HEK293 (cell line): Measurements from ENCODE around the gene OVOL3.
A peak's percentile ranks its signal among the peaks of the same experiment; 100 is the strongest.

Experiments used
- CTCF ChIA-PET: fragments of 350-600 bp; formaldehyde crosslinking; extraction: SDS; loops from one replicate; lab custom pipeline; 2021; ENCODE audit warnings: antibody characterized with exemption; lab: Yijun Ruan, JAX
- POLR2A ChIA-PET: fragments of 300-600 bp; formaldehyde crosslinking; extraction: SDS; loops from one replicate; lab custom pipeline; 2020; ENCODE audit warnings: antibody characterized with exemption, inconsistent platforms; lab: Yijun Ruan, JAX
- H3K27ac ChIP-seq: fragments of 200-500 bp; sonication (Bioruptor generic); 2 replicates; pipeline ENCODE4 v1.5.1; 2014; ENCODE audit warnings: low read depth, low read length, control low read depth, inconsistent platforms; ENCODE audit errors: extremely low read depth
- H3K36me3 ChIP-seq, 2 experiments: fragments of 200-500 bp in 1 of 2; sonication (Bioruptor generic) in 1 of 2; 1 replicate in 1 of 2; 2 replicates in 1 of 2; pipeline ENCODE4 v1.5.1; 2014 to 2017; ENCODE audit warnings: inconsistent platforms in 2 of 2, low read length in 2 of 2; ENCODE audit not compliant: control insufficient read depth in 2 of 2, insufficient read depth in 1 of 2
- H3K4me1 ChIP-seq: fragments of 200-500 bp; sonication (Bioruptor generic); 2 replicates; pipeline ENCODE4 v1.5.1; 2014; ENCODE audit warnings: mild to moderate bottlenecking, low read length, inconsistent platforms; ENCODE audit not compliant: control insufficient read depth, insufficient read depth
- H3K4me3 ChIP-seq: 2 replicates; pipeline ENCODE4 v1.5.1; 2011; ENCODE audit warnings: low read depth, mild to moderate bottlenecking, control low read depth, low read length, moderate library complexity
- H3K9me3 ChIP-seq: fragments of 200-500 bp; sonication (Bioruptor generic); 2 replicates; pipeline ENCODE4 v1.5.1; 2014; ENCODE audit warnings: low read depth, low read length, inconsistent platforms; ENCODE audit not compliant: control insufficient read depth, insufficient read depth
- EGR2 ChIP-seq: fragments of 450-650 bp; formaldehyde crosslinking; IDR thresholded peaks from 2 replicates; pipeline ENCODE4 v1.5.1; 2016; ENCODE audit warnings: low read depth, missing biosample characterization, missing genetic modification characterization
- GLIS1 ChIP-seq: fragments of 450-650 bp; formaldehyde crosslinking; IDR thresholded peaks from 2 replicates; pipeline ENCODE4 v1.5.1; 2016; ENCODE audit warnings: missing biosample characterization, missing genetic modification characterization
- KLF9 ChIP-seq: fragments of 450-650 bp; formaldehyde crosslinking; IDR thresholded peaks from 2 replicates; pipeline ENCODE4 v1.5.1; 2016; ENCODE audit warnings: missing biosample characterization, missing genetic modification characterization, low read depth
- ZFP37 ChIP-seq: fragments of 450-650 bp; formaldehyde crosslinking; IDR thresholded peaks from 2 replicates; pipeline ENCODE4 v1.5.1; 2016; ENCODE audit warnings: missing biosample characterization, missing genetic modification characterization
- ZFP41 ChIP-seq: fragments of 450-650 bp; formaldehyde crosslinking; IDR thresholded peaks from 2 replicates; pipeline ENCODE4 v1.5.1; 2016; ENCODE audit warnings: missing biosample characterization, missing genetic modification characterization, borderline replicate concordance
- ZNF248 ChIP-seq: fragments of 450-650 bp; formaldehyde crosslinking; IDR thresholded peaks from 2 replicates; pipeline ENCODE4 v1.5.1; 2017; ENCODE audit warnings: missing biosample characterization, missing genetic modification characterization
- ZNF366 ChIP-seq: fragments of 450-650 bp; formaldehyde crosslinking; conservative IDR thresholded peaks from 2 replicates; pipeline ENCODE4 v1.5.1; 2016; ENCODE audit warnings: missing biosample characterization, missing genetic modification characterization
- ZNF426 ChIP-seq: fragments of 450-650 bp; formaldehyde crosslinking; IDR thresholded peaks from 2 replicates; pipeline ENCODE4 v1.5.1; 2017; ENCODE audit warnings: missing biosample characterization, missing genetic modification characterization, mild to moderate bottlenecking, inconsistent platforms, moderate library complexity
- ZNF701 ChIP-seq: fragments of 450-650 bp; formaldehyde crosslinking; IDR thresholded peaks from 2 replicates; pipeline ENCODE4 v1.5.1; 2016; ENCODE audit warnings: missing biosample characterization, missing genetic modification characterization
- ZNF707 ChIP-seq: fragments of 450-650 bp; formaldehyde crosslinking; IDR thresholded peaks from 2 replicates; pipeline ENCODE4 v1.5.1; 2016; ENCODE audit warnings: missing biosample characterization, missing genetic modification characterization
- ZSCAN18 ChIP-seq: fragments of 450-650 bp; formaldehyde crosslinking; IDR thresholded peaks from 2 replicates; pipeline ENCODE4 v1.5.1; 2016; ENCODE audit warnings: missing biosample characterization, missing genetic modification characterization
- ZSCAN30 ChIP-seq: fragments of 450-650 bp; IDR thresholded peaks from 2 replicates; pipeline ENCODE4 v1.5.1; 2018; ENCODE audit warnings: missing biosample characterization, mild to moderate bottlenecking, missing genetic modification characterization, moderate library complexity
- TF ChIP-seq, protein P1 (sequence below): fragments of 450-650 bp; formaldehyde crosslinking; IDR thresholded peaks from 2 replicates; pipeline ENCODE4 v1.5.1; 2016; ENCODE audit warnings: missing biosample characterization, missing genetic modification characterization
- TF ChIP-seq, protein P2 (sequence below): sonication (generic); formaldehyde crosslinking; IDR thresholded peaks from 2 replicates; pipeline ENCODE4 v1.8.1; 2022; ENCODE audit warnings: mild to moderate bottlenecking, moderate library complexity, missing genetic modification reagents
- TF ChIP-seq, protein P3 (sequence below): fragments of 450-650 bp; formaldehyde crosslinking; IDR thresholded peaks from 2 replicates; pipeline ENCODE4 v1.5.1; 2016; ENCODE audit warnings: missing biosample characterization, missing genetic modification characterization

OVOL3 gene

DNA sequence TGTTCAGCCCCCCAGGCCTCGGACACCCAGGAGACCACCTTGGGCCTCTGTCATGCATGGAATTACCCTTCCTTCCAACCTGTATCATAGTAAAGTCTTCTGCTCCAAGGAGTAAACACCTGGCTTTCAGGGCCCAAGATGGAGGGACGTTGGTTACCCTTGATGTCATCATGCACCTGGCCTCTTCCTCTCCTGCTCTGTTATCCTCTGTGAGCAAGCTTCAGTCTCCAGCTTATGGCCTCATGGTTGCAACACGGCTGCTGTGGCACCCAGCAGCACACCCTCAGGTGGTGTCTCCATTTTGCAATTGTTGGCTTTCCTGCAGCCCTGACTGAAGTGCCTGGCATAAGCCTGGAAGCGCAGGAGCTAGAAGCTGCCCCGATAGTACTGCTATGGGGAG is 4.0 kb upstream of the OVOL3 start (continued):
- no peak for TF ChIP-seq KLF9 (tag by site-specific recombination)
- TF ChIP-seq, protein P1, sequence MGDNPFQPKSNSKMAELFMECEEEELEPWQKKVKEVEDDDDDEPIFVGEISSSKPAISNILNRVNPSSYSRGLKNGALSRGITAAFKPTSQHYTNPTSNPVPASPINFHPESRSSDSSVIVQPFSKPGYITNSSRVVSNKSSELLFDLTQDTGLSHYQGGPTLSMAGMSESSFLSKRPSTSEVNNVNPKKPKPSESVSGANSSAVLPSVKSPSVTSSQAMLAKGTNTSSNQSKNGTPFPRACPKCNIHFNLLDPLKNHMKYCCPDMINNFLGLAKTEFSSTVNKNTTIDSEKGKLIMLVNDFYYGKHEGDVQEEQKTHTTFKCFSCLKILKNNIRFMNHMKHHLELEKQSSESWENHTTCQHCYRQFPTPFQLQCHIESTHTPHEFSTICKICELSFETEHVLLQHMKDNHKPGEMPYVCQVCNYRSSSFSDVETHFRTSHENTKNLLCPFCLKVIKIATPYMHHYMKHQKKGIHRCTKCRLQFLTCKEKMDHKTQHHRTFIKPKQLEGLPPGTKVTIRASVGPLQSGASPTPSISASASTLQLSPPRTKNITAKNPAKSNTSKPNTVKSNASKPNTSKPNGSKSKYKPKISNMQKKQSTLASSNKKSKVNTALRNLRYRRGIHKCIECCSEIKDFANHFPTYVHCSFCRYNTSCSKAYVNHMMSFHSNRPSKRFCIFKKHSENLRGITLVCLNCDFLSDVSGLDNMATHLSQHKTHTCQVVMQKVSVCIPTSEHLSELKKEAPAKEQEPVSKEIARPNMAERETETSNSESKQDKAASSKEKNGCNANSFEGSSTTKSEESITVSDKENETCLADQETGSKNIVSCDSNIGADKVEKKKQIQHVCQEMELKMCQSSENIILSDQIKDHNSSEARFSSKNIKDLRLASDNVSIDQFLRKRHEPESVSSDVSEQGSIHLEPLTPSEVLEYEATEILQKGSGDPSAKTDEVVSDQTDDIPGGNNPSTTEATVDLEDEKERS (tag by site-specific recombination), result peak; percentile 98
- TF ChIP-seq, protein P2, sequence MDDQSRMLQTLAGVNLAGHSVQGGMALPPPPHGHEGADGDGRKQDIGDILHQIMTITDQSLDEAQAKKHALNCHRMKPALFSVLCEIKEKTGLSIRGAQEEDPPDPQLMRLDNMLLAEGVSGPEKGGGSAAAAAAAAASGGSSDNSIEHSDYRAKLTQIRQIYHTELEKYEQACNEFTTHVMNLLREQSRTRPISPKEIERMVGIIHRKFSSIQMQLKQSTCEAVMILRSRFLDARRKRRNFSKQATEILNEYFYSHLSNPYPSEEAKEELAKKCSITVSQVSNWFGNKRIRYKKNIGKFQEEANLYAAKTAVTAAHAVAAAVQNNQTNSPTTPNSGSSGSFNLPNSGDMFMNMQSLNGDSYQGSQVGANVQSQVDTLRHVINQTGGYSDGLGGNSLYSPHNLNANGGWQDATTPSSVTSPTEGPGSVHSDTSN (CRISPR knock-in tag), result no peak
- TF ChIP-seq ZNF707 (tag by site-specific recombination), result no peak
- TF ChIP-seq ZFP37, result no peak
- TF ChIP-seq ZSCAN30 (tag by site-specific recombination), result 0 out of 2 replicates have a peak, but pooled peaks have one; percentile 21
- TF ChIP-seq ZNF366 (tag by site-specific recombination), result no peak

- H3K4me3 ChIP-seq, result no peak overlapping the region
- TF ChIP-seq GLIS1 (tag by site-specific recombination) (peak; percentile 90), ZNF248 (no peak), ZFP41 (tag by site-specific recombination) (no peak), ZNF701 (no peak), ZSCAN18 (tag by site-specific recombination) (no peak), ZNF426 (tag by site-specific recombination) (no peak), EGR2 (tag by site-specific recombination) (no peak)
- TF ChIP-seq, protein P3, sequence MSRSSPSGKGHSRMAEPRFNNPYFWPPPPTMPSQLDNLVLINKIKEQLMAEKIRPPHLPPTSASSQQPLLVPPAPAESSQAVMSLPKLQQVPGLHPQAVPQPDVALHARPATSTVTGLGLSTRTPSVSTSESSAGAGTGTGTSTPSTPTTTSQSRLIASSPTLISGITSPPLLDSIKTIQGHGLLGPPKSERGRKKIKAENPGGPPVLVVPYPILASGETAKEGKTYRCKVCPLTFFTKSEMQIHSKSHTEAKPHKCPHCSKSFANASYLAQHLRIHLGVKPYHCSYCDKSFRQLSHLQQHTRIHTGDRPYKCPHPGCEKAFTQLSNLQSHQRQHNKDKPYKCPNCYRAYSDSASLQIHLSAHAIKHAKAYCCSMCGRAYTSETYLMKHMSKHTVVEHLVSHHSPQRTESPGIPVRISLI (tag by site-specific recombination), result peak; percentile 82
- TF ChIP-seq, protein P1 (tag by site-specific recombination), result peak; percentile 50; the same call in 1 of the 2 replicates
- TF ChIP-seq, all 188 proteins: peak for 3
- POLR2A ChIA-PET, result interaction anchor here (0.6 to 2.8 kb wide), 10 partner anchors 9 to 1752 kb away, joined by 3 to 11 read pairs (median 3); partner anchors contain the start of genes CAPNS1, THAP8 and WDR62
- no peak overlapping the region for H3K27ac ChIP-seq
- CTCF ChIA-PET, result interaction anchor here (0.5 to 3.2 kb wide), 4 partner anchors 33 to 1064 kb away, joined by 3 to 22 read pairs (median 4); no protein-coding TSS in a partner anchor
- no peaks in the 10 kb centered on the region for H3K9me3 ChIP-seq
- peaks cover 4% of the 10 kb centered on the region for H3K4me1 ChIP-seq
- H3K36me3 ChIP-seq, result peaks cover 54 to 65% of the 10 kb centered on the region in 2 experiments
Measured at GRCh38 chr19:36108684-36109083, 2.3 kb upstream of the OVOL3 start.
